Measurements from ENCODE around the gene ZNF438. TPM values are rescaled to one million over a fixed set of nuclear protein-coding genes. Genes with fewer than 3 reads are reported as not detected.

The ZNF438 gene
- total RNA-seq, 1 experiment from 2014 or later, result 2.0 TPM

DNA sequence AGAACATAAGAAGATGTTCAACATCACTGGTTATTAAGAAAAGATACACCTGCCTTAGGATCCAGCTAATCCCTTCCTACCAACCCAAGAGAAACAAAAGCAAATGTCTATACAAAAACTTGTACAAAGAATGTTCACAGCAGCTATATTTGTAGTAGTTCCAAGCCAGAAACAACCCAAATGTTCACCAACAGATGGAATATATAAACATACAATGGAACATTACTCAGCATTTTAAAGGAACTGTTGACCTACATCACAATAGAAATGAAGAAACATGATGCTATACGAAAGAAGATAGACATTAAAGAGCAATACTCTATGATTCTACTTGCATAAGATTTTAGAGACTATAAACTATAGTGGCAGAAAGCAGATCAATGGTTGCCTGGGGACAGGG is 149.4 kb downstream of the ZNF438 start:
- CTCF ChIA-PET, result no interaction called here

DNA sequence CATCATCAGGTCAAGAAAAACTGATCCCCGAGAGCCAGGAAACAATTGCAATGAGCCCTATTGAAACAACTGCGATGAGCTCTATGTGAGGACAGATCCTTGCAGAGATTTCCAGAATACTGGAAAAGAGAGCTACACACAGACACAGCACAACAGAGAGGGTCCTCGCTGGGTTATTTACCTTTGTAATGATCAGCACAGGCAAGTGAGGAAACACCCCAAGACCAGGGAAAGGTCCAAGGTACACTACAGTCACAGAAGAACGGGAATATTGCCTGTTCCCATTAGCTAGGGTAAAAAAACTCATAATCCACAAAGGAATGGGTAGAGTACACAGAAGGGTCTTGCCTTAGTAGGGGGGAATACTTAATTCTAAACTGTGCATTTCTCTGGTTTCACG is 152.7 kb downstream of the ZNF438 start:
- POLR2A ChIA-PET (ENCODE audit: low non-redundant PET), result no interaction called here
- BruUV-seq (replicated peaks), result no TSS peak
- Histone ChIP-seq H3K9me3 (ENCODE audit: low read depth, low read length, poor library complexity, severe bottlenecking) (no peaks in the 10 kb centered on the region), H3K36me3 (ENCODE audit: insufficient read depth, low read length, poor library complexity, severe bottlenecking) (no peaks in the 10 kb centered on the region), H3K27me3 (replicated peaks; ENCODE audit: insufficient read depth, low read depth, low read length, poor library complexity) (no peaks in the 10 kb centered on the region), H3K4me1 (ENCODE audit: insufficient read depth, low read length, poor library complexity, severe bottlenecking) (no peaks in the 10 kb centered on the region), H3K27ac (ENCODE audit: low read depth, low read length, poor library complexity, severe bottlenecking) (no peak overlapping the region), H3K4me3 (ENCODE audit: low read depth, low read length, poor library complexity, severe bottlenecking) (no peak overlapping the region)
- CTCF ChIA-PET, result no interaction called here
- no peak for DNase-seq (ENCODE audit: low spot score)
- intact Hi-C loops (cut with micrococcal nuclease; ENCODE audit: unreplicated experiment), result no loop called here
- TF ChIP-seq, protein P1, sequence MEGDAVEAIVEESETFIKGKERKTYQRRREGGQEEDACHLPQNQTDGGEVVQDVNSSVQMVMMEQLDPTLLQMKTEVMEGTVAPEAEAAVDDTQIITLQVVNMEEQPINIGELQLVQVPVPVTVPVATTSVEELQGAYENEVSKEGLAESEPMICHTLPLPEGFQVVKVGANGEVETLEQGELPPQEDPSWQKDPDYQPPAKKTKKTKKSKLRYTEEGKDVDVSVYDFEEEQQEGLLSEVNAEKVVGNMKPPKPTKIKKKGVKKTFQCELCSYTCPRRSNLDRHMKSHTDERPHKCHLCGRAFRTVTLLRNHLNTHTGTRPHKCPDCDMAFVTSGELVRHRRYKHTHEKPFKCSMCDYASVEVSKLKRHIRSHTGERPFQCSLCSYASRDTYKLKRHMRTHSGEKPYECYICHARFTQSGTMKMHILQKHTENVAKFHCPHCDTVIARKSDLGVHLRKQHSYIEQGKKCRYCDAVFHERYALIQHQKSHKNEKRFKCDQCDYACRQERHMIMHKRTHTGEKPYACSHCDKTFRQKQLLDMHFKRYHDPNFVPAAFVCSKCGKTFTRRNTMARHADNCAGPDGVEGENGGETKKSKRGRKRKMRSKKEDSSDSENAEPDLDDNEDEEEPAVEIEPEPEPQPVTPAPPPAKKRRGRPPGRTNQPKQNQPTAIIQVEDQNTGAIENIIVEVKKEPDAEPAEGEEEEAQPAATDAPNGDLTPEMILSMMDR (conservative IDR thresholded peaks at IDR 0.05; ENCODE audit: low read depth, low read length), result no peak
- no peak for TF ChIP-seq EZH2 (IDR thresholded peaks at IDR 0.05; ENCODE audit: borderline replicate concordance, low read depth, low read length, poor library complexity, severe bottlenecking)

More for the DNA sequence above, 149.4 kb downstream of the ZNF438 start:
- TF ChIP-seq, protein P1 (conservative IDR thresholded peaks at IDR 0.05; ENCODE audit: low read depth, low read length), result no peak
- no peak for DNase-seq (ENCODE audit: low spot score)
- H3K36me3 ChIP-seq (ENCODE audit: insufficient read depth, low read length, poor library complexity, severe bottlenecking), result no peaks in the 10 kb centered on the region
- BruUV-seq (replicated peaks), result no TSS peak
- H3K4me1 ChIP-seq (ENCODE audit: insufficient read depth, low read length, poor library complexity, severe bottlenecking), result no peaks in the 10 kb centered on the region
- H3K27ac ChIP-seq (ENCODE audit: low read depth, low read length, poor library complexity, severe bottlenecking), result no peak overlapping the region
- intact Hi-C loops (cut with micrococcal nuclease; ENCODE audit: unreplicated experiment), result no loop called here
- POLR2A ChIA-PET (ENCODE audit: low non-redundant PET), result no interaction called here
- no peaks in the 10 kb centered on the region for H3K9me3 ChIP-seq (ENCODE audit: low read depth, low read length, poor library complexity, severe bottlenecking)
- H3K4me3 ChIP-seq (ENCODE audit: low read depth, low read length, poor library complexity, severe bottlenecking), result no peak overlapping the region
- H3K27me3 ChIP-seq (replicated peaks; ENCODE audit: insufficient read depth, low read depth, low read length, poor library complexity), result no peaks in the 10 kb centered on the region

DNA sequence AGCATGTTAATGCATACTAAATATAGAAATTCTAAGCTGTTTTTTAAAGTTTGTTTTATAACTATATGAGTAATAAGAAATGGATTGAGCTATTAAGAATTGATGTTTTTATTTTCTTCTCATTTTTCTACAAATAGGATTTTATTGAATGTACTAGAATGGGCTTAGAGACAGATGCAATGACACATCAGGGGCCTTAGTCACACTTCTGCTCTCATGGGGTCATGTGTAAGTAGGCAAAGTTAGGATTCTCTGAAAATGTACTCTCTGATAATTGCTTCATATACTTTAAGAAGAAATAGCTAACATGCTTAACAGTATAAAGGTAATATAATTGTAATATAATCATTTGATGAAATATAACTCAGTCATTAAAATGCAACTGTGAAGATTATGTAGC is 154.6 kb downstream of the ZNF438 start:
- no peak for TF ChIP-seq EZH2 (IDR thresholded peaks at IDR 0.05; ENCODE audit: borderline replicate concordance, low read depth, low read length, poor library complexity, severe bottlenecking)
- TF ChIP-seq, protein P1 (conservative IDR thresholded peaks at IDR 0.05; ENCODE audit: low read depth, low read length), result no peak
- DNase-seq (ENCODE audit: low spot score), result no peak
- ChIA-PET POLR2A (ENCODE audit: low non-redundant PET) (no interaction called here), CTCF (no interaction called here)
- BruUV-seq (replicated peaks), result no TSS peak
- no peaks in the 10 kb centered on the region for H3K27me3 ChIP-seq (replicated peaks; ENCODE audit: insufficient read depth, low read depth, low read length, poor library complexity)
- intact Hi-C loops (cut with micrococcal nuclease; ENCODE audit: unreplicated experiment), result no loop called here
- H3K4me1 ChIP-seq (ENCODE audit: insufficient read depth, low read length, poor library complexity, severe bottlenecking), result no peaks in the 10 kb centered on the region
- H3K36me3 ChIP-seq (ENCODE audit: insufficient read depth, low read length, poor library complexity, severe bottlenecking), result no peaks in the 10 kb centered on the region
- H3K9me3 ChIP-seq (ENCODE audit: low read depth, low read length, poor library complexity, severe bottlenecking), result no peaks in the 10 kb centered on the region
- no peak overlapping the region for H3K4me3 ChIP-seq (ENCODE audit: low read depth, low read length, poor library complexity, severe bottlenecking)
- H3K27ac ChIP-seq (ENCODE audit: low read depth, low read length, poor library complexity, severe bottlenecking), result no peak overlapping the region
